SJSA1 (cell line): ENCODE data around the gene ENSA. TPM values are rescaled to one million over a fixed set of nuclear protein-coding genes. Genes with fewer than 3 reads are reported as not detected.
"Not testable (repeated sequence)": the region's sequence is repeated elsewhere in the genome, so short reads cannot be mapped to it uniquely, and the experiment has no call there.

Experiments used
- DNase-seq, 2 experiments: peaks; one replicate each; pipeline ENCODE4 v3.0.0-alpha.2; 2015 to 2020; ENCODE audit warnings: low spot score in 2 of 2, low read depth in 1 of 2
- H3K27ac ChIP-seq: fragments of 250-450 bp; sonication (Bioruptor Pico); 2 replicates; pipeline ENCODE4 v1.5.1; 2020; ENCODE audit warnings: mild to moderate bottlenecking, moderate library complexity
- H3K27me3 ChIP-seq: fragments of 250-450 bp; sonication (Bioruptor Pico); replicated peaks from 2 replicates; pipeline ENCODE4 v1.5.1; 2020; ENCODE audit warnings: mild to moderate bottlenecking, moderate library complexity
- H3K36me3 ChIP-seq: fragments of 250-450 bp; sonication (Bioruptor Pico); 2 replicates; pipeline ENCODE4 v1.5.1; 2020; ENCODE audit warnings: mild to moderate bottlenecking
- H3K4me1 ChIP-seq: fragments of 250-450 bp; sonication (Bioruptor Pico); replicated peaks from 2 replicates; pipeline ENCODE4 v1.6.1; 2021; ENCODE audit warnings: mild to moderate bottlenecking
- H3K4me3 ChIP-seq: fragments of 250-450 bp; sonication (Bioruptor Pico); 2 replicates; pipeline ENCODE4 v1.5.1; 2020; ENCODE audit warnings: mild to moderate bottlenecking
- H3K9me3 ChIP-seq: fragments of 250-450 bp; sonication (Bioruptor Pico); replicated peaks from 2 replicates; pipeline ENCODE4 v1.5.1; 2020; ENCODE audit warnings: mild to moderate bottlenecking
- total RNA-seq: library from RNA; depleted of rRNA; stranded (reverse); fragments of >200 nt; shearing (Covaris generic); gene quantifications from 2 replicates; pipeline ENCODE4 v1.2.3, GENCODE V29; 2014; rRNA removed

The ENSA gene, protein sequence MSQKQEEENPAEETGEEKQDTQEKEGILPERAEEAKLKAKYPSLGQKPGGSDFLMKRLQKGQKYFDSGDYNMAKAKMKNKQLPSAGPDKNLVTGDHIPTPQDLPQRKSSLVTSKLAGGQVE
- total RNA-seq, result 121 and 160 TPM in 2 replicates

DNA sequence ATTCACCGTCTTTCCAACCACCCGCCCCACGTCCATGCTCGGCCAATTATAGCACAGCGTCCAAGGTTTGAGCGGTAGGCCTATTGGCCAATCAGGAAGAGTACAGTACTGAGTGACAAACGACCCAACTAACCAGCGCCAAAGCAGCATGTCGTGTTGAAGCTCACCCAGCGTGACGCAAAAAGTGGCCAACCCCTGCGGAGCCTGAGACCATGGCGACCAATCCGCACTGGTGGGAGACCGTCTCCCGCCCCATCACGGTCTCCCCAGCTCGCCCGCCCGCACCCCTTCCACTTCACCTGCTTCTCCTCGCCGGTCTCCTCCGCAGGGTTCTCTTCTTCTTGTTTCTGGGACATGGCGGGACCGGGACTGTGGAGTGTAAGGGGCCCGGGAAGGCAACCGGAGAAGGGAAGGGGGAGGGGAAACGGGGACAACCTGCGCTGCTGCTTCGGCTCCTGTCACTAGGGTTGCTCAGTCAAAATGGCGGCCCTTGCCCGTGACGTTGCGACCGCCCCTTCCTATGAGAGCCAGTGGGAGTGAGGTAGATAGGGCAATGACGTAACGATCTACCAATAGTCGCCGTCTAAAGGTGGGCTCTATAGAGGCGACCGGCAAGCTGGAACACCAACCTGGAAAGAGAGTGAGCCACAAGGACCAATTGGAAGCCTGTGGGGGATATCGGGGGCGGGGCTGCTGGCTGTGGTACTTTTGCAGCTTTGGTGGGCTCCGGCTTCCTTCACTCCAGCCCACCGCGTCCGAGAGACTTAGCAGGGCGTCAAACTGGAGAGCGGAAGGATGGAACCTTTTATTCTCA lies at the start of gene ENSA:
Gene ENSA, minus strand, starts transcription at position 498 of the 814 bp plus-strand sequence. Its CDS starts 142 bp downstream, at position 356.
- Histone ChIP-seq H3K27me3 (no peaks in the 10 kb centered on the region), H3K4me3 (peak within 1 kb of the TSS; percentile 58), H3K4me1 (peaks cover 11% of the 10 kb centered on the region), H3K36me3 (peaks cover 43% of the 10 kb centered on the region), H3K27ac (peak within 1 kb of the TSS; percentile 85), H3K9me3 (no peaks in the 10 kb centered on the region)
- DNase-seq, result peak; percentile 99

DNA sequence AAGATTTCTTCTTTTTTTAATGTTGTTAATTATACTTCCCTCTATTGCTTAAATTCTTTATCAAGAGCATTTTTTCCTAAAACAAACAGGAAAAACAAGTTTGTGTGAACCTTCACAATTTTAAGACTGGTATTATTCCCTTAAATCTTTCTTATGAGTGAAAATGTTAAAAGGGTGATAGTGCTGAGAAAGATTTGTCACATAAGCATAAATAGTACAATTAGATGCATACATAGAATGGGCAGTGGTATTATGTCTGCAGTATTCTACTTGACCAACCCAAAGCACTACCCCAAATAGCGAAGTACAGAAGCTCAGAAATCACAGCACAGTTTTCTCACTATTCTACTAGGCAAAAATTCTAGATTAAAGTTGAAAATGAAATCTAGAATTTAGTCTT lies 49.6 kb upstream of the ENSA start:
- no peaks in the 10 kb centered on the region for H3K27me3 ChIP-seq
- no peak overlapping the region for H3K4me3 ChIP-seq
- H3K36me3 ChIP-seq, result no peaks in the 10 kb centered on the region; the same call in 1 of the 2 replicates

DNA sequence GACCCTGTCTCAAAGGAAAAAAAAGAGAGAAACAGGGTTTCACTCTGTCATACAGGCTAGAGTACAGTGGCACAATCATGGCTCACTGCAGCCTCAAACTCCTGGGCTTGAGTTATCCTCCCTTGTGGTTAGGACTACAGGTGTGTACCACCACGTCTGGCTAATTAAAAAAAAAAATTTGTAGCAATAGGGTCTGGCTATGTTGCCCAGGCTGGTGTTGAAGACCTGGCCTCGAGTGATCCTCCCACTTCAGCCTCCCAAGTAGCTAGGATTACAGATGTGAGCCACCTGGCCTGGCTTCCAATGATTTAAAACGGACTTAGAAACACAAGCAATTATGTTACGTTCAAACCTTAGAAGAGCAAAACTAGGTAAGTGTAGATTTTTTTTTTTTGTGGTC lies 45.5 kb upstream of the ENSA start:
- no peaks in the 10 kb centered on the region for H3K27me3 ChIP-seq
- no peaks in the 10 kb centered on the region for H3K36me3 ChIP-seq
- H3K9me3 ChIP-seq, result no peaks in the 10 kb centered on the region
- H3K27ac ChIP-seq, result no peak overlapping the region
- H3K4me1 ChIP-seq, result no peaks in the 10 kb centered on the region
- no peak for DNase-seq
- no peak overlapping the region for H3K4me3 ChIP-seq

More for the DNA sequence above, 49.6 kb upstream of the ENSA start:
- no peaks in the 10 kb centered on the region for H3K4me1 ChIP-seq
- no peaks in the 10 kb centered on the region for H3K9me3 ChIP-seq
- H3K27ac ChIP-seq, result no peak overlapping the region
- no peak for DNase-seq

DNA sequence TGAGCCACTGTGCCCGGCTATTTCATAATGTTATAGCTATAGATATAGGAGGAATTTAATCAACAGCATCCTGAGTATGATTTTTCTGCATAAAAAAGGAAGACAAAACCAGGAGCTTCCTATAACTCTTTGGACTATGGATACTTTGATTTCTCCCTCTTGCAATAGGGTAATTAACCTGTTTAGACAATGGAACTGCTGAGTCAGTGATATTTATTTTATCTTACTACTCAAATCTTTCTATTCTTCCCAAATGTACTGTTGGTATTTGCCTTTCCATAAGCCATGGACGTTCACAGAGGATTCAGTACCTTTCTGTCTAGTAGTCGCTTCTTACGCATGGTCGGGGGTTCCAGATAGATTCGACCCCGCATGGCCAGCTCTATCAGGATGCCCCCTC lies 33.9 kb upstream of the ENSA start:
- Histone ChIP-seq H3K36me3 (peaks cover 17% of the 10 kb centered on the region), H3K4me3 (no peak overlapping the region), H3K4me1 (no peaks in the 10 kb centered on the region), H3K9me3 (no peaks in the 10 kb centered on the region), H3K27me3 (no peaks in the 10 kb centered on the region), H3K27ac (no peak overlapping the region)
- no peak for DNase-seq

DNA sequence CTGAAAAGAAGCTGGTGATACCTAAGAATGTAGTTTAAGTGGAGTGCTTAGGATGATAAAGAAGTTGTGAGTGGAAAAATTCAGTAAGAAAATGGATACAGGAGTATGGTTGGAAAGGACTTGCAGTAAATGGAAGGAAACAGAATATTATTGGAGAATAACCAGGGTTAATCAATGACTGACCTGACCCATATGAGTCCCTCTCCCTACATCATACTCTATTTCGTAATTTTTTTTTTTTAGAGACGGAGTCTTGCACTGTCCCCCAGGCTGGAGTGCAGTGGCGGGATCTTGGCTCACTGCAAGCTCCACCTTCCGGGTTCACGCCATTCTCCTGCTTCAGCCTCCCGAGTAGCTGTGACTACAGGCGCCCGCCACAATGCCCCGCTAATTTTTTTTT lies 33.4 kb upstream of the ENSA start:
- Histone ChIP-seq H3K4me1 (no peaks in the 10 kb centered on the region), H3K9me3 (no peaks in the 10 kb centered on the region), H3K36me3 (peaks cover 17% of the 10 kb centered on the region), H3K4me3 (no peak overlapping the region), H3K27me3 (no peaks in the 10 kb centered on the region), H3K27ac (no peak overlapping the region)
- no peak for DNase-seq

DNA sequence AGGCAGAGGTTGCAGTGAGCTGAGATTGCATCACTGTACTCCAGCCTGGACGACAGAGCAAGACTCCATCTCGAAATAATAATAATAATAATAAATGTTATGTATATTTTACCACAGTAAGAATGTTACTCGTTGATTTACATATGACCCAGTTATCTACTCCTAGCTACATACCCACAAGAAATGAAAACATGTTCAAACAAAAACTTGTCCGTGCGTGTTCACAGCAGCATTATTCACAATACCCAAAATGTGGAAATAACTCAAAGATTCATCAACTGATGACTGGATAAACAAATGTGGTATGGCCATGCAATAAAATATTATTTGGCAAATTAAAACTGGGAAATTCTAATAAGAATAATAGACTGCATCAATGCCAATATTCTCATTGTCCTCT lies 31.7 kb upstream of the ENSA start:
- Histone ChIP-seq H3K36me3 (peaks cover 17% of the 10 kb centered on the region), H3K27me3 (no peaks in the 10 kb centered on the region), H3K9me3 (no peaks in the 10 kb centered on the region), H3K27ac (no peak overlapping the region), H3K4me1 (no peaks in the 10 kb centered on the region), H3K4me3 (no peak overlapping the region)
- DNase-seq, result no peak

DNA sequence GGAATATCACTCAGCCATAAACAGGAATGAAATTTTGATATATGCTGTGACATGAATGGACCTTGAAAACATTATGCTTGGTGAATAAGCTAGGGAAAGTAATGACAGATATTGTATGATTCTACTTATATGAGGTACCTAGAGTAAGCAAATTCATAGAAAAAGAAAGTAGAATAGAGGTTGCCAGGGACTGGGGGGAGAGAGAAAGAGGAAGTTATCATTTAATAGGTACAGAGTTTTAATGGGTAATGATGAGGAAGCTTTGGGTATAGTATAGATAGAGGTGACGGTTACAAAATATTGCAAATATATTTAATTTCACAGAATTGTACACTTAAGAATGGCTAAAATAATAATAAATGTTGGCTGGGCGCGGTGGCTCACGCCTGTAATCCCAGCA lies 31.2 kb upstream of the ENSA start:
- peaks cover 17% of the 10 kb centered on the region for H3K36me3 ChIP-seq
- H3K4me3 ChIP-seq, result no peak overlapping the region
- no peaks in the 10 kb centered on the region for H3K27me3 ChIP-seq
- no peak for DNase-seq
- no peak overlapping the region for H3K27ac ChIP-seq
- H3K4me1 ChIP-seq, result no peaks in the 10 kb centered on the region
- H3K9me3 ChIP-seq, result no peaks in the 10 kb centered on the region

DNA sequence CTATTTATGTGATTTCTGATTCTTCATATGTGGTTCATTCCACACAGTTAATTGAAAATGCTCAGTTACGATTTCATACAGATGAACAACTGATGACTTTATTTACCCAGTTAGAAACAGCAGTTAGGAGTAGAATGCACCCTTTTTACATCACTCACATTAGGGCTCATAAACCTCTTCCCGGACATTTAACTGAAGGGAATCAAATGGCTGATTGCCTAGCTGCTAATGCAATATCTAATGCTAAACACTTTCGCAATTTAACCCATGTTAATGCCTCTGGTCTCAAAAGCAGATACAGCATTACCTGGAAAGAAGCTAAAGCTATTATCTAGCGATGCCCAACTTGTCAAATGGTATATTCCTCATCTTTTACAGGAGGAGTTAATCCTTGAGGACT lies 27.7 kb upstream of the ENSA start:
- not testable (repeated sequence) for H3K9me3 ChIP-seq, H3K4me3 ChIP-seq, H3K27ac ChIP-seq, H3K27me3 ChIP-seq, DNase-seq, H3K4me1 ChIP-seq
- peaks cover 14% of the 10 kb centered on the region for H3K36me3 ChIP-seq

DNA sequence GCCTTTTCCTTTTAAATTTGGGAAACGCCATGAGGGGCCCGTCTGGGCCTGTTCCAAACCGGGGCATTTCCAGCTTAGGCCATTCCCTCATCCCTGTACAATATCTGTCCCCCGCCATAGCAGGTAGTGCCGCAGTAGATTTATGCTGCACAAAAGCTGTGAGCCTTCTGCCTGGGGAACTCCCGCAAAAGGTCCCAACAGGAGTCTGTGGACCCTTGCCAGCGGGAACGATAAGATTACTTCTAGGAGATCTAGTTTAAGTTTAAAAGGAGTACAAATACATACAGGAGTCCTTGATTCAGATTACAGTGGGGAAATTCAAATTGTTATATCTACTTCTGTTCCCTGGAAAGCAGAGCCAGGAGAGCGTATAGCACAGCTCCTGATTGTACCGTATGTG lies 25.2 kb upstream of the ENSA start:
- not testable (repeated sequence) for DNase-seq, H3K27me3 ChIP-seq, H3K4me3 ChIP-seq, H3K27ac ChIP-seq, H3K9me3 ChIP-seq, H3K36me3 ChIP-seq, H3K4me1 ChIP-seq

DNA sequence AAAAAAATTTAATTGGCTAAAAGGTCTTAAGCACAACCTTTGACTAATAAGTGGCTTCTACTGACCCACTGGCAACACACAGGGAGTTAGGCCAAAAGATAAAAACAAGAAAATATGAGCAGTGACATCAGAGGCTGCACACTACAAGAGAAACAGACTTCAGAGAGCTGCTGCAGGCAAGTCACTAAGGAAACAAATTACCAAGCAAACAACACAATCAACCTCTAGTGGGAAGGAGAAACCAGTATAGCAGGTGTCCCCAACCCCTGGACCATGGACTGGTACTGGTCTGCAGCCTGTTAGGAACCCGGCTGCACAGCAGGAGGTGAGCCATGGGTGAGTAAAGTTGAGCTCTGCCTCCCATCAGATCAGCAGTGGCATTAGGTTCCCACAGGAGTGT lies 20.8 kb upstream of the ENSA start:
- H3K4me3 ChIP-seq, result no peak overlapping the region
- no peak for DNase-seq
- H3K36me3 ChIP-seq, result peaks cover 25% of the 10 kb centered on the region
- H3K27me3 ChIP-seq, result no peaks in the 10 kb centered on the region
- H3K9me3 ChIP-seq, result no peaks in the 10 kb centered on the region
- H3K4me1 ChIP-seq, result no peaks in the 10 kb centered on the region; the same call in 1 of the 2 replicates
- no peak overlapping the region for H3K27ac ChIP-seq

DNA sequence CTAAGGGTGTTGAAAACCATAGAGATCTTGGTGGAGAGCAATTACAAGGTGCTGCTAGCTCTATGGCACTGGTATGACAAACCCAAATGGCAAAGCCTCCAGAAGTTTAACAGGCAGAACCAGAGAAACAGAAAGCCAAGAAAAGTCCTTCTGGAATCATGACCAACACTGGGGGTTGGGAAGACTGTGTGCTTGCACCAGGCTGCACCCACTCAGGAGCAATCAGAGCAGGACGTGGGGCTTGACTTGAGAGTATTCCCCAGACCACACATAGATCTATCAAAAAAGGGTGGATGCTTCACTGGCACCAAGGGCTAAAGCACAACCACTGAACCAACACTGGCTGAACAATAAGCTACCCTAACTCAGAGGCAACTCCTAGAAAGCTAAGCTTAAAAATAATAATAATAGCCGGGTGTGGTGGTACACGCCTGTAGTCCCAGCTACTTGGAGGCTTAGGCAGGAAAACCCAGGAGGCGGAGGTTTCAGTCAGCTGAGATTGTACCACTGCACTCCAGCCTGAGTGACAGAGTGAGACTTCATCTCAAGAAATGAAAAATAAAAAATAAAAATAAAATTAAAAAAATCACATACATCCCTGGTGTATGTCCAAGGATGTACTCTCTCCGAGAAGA lies 20.1 kb upstream of the ENSA start:
- no peaks in the 10 kb centered on the region for H3K27me3 ChIP-seq
- no peak for DNase-seq
- no peaks in the 10 kb centered on the region; the same call in 1 of the 2 replicates for H3K4me1 ChIP-seq
- no peak overlapping the region for H3K4me3 ChIP-seq
- no peak overlapping the region for H3K27ac ChIP-seq
- peaks cover 25% of the 10 kb centered on the region for H3K36me3 ChIP-seq
- H3K9me3 ChIP-seq, result no peaks in the 10 kb centered on the region

DNA sequence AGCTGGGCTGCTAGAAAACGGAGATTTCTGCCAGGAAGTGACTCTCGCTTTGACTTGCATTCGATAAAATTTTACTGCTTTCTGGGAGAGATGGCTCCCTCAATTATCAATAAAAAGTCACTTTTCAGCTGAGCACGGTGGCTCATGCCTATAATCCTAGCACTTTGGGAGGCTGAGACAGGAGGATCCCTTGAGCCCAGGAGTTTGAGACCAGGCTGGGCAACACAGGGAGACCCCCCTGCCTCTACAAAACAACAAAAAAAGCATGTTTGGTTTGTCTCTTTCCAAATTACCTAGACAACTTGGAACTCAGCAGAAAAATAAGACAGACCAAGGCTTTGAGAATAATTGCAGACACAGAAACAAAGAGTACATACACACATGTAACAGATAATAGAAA lies 12.9 kb upstream of the ENSA start:
- no peaks in the 10 kb centered on the region for H3K27me3 ChIP-seq

DNA sequence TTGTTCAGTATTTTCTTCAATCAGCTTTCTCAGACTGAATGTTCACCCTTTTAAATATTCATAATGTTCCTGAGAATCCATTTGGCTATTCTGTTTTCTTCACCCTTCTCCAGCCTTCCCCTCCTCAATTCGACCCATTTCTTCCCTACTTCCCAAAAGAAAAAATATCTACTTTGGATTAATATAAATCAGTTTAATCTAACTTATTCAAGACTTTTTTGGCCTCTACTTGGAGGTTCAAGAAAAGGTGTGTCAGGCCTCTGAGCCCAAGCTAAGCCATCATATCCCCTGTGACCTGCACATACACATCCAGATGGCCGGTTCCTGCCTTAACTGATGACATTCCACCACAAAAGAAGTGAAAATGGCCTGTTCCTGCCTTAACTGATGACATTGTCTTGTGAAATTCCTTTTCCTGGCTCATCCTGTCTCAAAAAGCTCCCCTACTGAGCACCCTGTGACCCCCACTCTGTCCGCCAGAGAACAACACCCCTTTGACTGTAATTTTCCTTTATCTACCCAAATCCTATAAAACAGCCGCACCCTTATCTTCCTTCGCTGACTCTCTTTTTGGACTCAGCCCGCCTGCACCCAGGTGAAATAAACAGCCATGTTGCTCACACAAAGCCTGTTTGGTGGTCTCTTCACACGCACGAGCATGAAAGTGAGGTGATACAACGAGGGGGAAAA lies 11.9 kb upstream of the ENSA start:
- not testable (repeated sequence) for H3K27me3 ChIP-seq, DNase-seq, H3K27ac ChIP-seq, H3K36me3 ChIP-seq, H3K4me1 ChIP-seq, H3K4me3 ChIP-seq, H3K9me3 ChIP-seq

More for the DNA sequence above, 12.9 kb upstream of the ENSA start:
- Histone ChIP-seq H3K4me3 (no peak overlapping the region), H3K4me1 (no peaks in the 10 kb centered on the region), H3K36me3 (0 out of 2 replicates have a peak, but pooled peaks cover 6% of the 10 kb centered on the region), H3K9me3 (no peaks in the 10 kb centered on the region), H3K27ac (no peak overlapping the region)
- DNase-seq, result no peak

DNA sequence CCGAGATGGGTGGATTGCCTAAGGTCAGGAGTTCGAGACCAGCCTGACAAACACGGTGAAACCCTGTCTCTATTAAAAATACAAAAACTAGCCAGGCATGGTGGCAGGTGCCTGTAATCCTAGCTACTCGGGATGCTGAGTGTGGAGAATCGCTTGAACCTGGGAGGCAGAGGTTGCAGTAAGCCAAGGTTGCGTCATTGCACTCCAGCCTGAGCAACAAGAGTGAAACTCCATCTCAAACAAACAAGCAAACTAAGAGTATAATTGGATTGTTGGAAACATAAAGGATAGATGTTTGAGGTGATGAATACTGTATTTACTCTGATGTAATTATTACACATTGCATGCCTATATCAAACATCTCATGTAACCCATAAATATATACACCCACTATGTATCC lies 9.0 kb upstream of the ENSA start:
- not testable (repeated sequence) for H3K4me3 ChIP-seq

More for the DNA sequence above, 9.0 kb upstream of the ENSA start:
- not testable (repeated sequence) for DNase-seq, H3K27me3 ChIP-seq, H3K36me3 ChIP-seq, H3K9me3 ChIP-seq, H3K4me1 ChIP-seq, H3K27ac ChIP-seq
